Type B pancreatic cell (in vitro differentiated cells): ENCODE results near the gene EMILIN2. TPM values are rescaled to one million over a fixed set of nuclear protein-coding genes. Genes with fewer than 3 reads are reported as not detected.
A peak's percentile ranks its signal among the peaks of the same experiment; 100 is the strongest.
"Not testable (repeated sequence)": the region's sequence is repeated elsewhere in the genome, so short reads cannot be mapped to it uniquely, and the experiment has no call there.

Source experiments
- DNase-seq: peaks from one replicate; pipeline ENCODE4 v3.0.0; 2021; ENCODE audit warnings: mixed read lengths; ENCODE audit not compliant: unreplicated experiment; ENCODE audit errors: extremely low spot score
- H3K27ac Mint-ChIP-seq: 2 replicates; pipeline ENCODE4 v1.8.0; 2021; ENCODE audit warnings: mild to moderate bottlenecking, mixed read lengths
- H3K27me3 Mint-ChIP-seq: 2 replicates; pipeline ENCODE4 v1.8.0; 2021; ENCODE audit warnings: mixed read lengths
- H3K36me3 Mint-ChIP-seq: 2 replicates; pipeline ENCODE4 v1.8.0; 2021; ENCODE audit warnings: mixed read lengths
- H3K4me1 Mint-ChIP-seq: one replicate; pipeline ENCODE4 v1.8.0; 2021; ENCODE audit warnings: mixed read lengths; ENCODE audit not compliant: unreplicated experiment
- H3K4me3 Mint-ChIP-seq: 2 replicates; pipeline ENCODE4 v1.8.0; 2021; ENCODE audit warnings: mild to moderate bottlenecking, mixed read lengths
- H3K9me3 Mint-ChIP-seq: 2 replicates; pipeline ENCODE4 v1.8.0; 2021; ENCODE audit warnings: mixed read lengths
- total RNA-seq: library from RNA; stranded (reverse); gene quantifications from 2 replicates; pipeline ENCODE4 v1.2.1, GENCODE V29; 2021; ENCODE audit warnings: low replicate concordance
- TF ChIP-seq, protein P1 (sequence below): fragments of 200-600 bp; sonication (generic); conservative IDR thresholded peaks from 2 replicates; pipeline ENCODE4 v1.5.0; 2021; ENCODE audit warnings: antibody characterized with exemption, mild to moderate bottlenecking

The EMILIN2 gene
- total RNA-seq, 1 donor from 2014 or later, result 9.4 TPM

DNA sequence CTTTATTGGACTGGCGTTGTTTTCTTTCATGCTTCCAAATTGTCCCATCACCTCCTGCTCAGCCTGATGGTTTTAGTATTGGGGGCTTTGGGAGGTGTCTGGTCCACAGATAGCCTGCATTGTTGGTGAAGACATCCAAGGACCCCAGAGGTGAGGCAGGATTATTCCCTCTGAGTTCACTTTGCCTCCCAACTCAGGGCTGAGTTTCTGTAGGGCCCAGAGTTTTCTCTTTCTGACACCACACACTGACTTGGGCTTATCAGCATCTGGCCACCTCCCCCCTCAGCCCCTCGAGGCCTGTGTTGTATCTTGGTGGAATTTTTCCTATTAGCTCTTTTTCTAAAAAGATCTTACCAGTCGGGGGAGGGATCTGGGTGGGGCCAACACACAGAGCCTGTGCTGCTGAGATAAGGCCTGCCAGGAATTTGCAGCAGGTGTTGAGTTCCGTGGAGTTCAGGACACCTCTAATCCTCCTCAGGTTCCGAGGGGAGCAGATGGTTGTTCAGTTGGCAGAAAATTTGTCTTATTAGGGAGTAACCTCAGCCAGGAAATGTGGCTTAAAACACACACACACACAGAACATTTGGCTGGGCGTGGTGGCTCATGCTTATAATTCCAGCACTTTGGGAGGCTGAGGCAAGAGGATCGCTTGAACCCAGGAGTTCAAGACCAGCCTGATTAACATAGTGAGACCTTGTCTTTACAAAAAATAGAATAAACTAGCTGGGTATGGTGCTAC, 7.3 kb downstream of the EMILIN2 start:
- peaks cover 54% of the 10 kb centered on the region for H3K27me3 Mint-ChIP-seq
- TF ChIP-seq, protein P1, sequence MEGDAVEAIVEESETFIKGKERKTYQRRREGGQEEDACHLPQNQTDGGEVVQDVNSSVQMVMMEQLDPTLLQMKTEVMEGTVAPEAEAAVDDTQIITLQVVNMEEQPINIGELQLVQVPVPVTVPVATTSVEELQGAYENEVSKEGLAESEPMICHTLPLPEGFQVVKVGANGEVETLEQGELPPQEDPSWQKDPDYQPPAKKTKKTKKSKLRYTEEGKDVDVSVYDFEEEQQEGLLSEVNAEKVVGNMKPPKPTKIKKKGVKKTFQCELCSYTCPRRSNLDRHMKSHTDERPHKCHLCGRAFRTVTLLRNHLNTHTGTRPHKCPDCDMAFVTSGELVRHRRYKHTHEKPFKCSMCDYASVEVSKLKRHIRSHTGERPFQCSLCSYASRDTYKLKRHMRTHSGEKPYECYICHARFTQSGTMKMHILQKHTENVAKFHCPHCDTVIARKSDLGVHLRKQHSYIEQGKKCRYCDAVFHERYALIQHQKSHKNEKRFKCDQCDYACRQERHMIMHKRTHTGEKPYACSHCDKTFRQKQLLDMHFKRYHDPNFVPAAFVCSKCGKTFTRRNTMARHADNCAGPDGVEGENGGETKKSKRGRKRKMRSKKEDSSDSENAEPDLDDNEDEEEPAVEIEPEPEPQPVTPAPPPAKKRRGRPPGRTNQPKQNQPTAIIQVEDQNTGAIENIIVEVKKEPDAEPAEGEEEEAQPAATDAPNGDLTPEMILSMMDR, result no peak
- H3K27ac Mint-ChIP-seq, result peak overlapping the region; percentile 49
- no peak overlapping the region for H3K4me3 Mint-ChIP-seq
- no peaks in the 10 kb centered on the region for H3K36me3 Mint-ChIP-seq
- no peaks in the 10 kb centered on the region for H3K9me3 Mint-ChIP-seq
- no peak for DNase-seq
- peaks cover 36% of the 10 kb centered on the region for H3K4me1 Mint-ChIP-seq

DNA sequence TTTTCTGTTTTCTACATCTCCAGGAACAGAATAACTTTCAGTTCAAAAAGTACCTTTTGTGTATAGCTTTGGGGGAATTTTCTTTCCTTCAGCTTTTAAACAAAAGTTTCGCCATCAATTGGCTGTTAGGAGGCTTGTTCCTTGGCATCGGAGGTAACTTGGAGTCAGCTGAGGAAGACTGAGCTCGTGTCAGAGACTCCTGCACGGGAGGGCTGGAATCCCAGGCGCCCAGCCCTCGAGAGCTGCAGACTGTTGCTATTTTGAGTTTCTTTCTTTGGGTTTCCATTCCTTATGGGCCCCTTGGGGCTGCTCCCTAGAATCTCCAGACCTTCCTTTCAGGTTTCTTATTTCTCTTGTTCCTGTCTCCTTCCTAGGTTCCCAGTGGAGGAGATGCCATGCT, 8.1 kb downstream of the EMILIN2 start:
- TF ChIP-seq, protein P1, result no peak
- no peak for DNase-seq
- peaks cover 53% of the 10 kb centered on the region for H3K27me3 Mint-ChIP-seq
- H3K27ac Mint-ChIP-seq, result peak overlapping the region; percentile 49
- H3K4me3 Mint-ChIP-seq, result no peak overlapping the region
- H3K36me3 Mint-ChIP-seq, result no peaks in the 10 kb centered on the region
- H3K4me1 Mint-ChIP-seq, result peaks cover 36% of the 10 kb centered on the region
- peaks cover 8% of the 10 kb centered on the region for H3K9me3 Mint-ChIP-seq

DNA sequence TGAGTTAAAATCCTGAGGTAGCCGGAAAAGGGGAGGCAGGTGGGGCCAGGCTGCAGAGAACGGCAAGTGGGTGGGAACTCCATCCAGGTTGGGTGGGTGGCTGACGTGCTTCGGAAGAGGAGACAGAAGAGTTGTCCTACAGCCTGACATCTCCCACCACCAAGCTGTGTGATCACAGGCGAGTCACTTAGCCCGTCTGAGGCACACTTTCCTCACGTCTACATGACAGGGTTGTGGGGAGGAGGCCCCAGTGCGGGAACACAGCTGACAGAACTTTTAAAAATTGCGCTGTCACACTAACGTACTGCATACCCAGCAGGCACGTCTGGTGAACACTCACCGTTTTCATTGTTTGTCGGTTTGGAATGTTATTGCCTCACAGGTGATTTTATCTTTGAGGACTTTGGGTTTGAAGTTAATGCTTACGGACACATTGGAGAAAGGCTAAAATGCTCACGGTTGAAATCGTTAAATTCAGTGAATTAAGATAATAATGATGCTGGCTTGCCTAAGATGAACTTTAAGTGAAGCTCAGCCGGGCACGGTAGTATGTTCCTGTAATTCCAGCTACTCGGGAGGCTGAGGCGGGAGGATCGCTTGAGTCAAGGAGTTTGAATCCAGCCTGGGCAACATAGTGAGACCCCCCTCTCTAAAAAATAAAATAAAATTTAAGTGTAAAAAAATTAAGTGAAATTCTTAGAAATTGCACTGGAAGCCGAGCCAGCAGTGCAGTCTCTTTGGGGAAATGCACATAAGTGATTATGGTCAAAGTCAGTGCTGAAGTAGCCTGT, 8.9 kb downstream of the EMILIN2 start:
- no peaks in the 10 kb centered on the region for H3K36me3 Mint-ChIP-seq
- DNase-seq, result no peak
- H3K27ac Mint-ChIP-seq, result peak overlapping the region; percentile 21
- H3K4me1 Mint-ChIP-seq, result peaks cover 33% of the 10 kb centered on the region
- peaks cover 8% of the 10 kb centered on the region for H3K9me3 Mint-ChIP-seq
- H3K27me3 Mint-ChIP-seq, result peaks cover 47% of the 10 kb centered on the region
- TF ChIP-seq, protein P1, result no peak
- peak overlapping the region; percentile 27 for H3K4me3 Mint-ChIP-seq

DNA sequence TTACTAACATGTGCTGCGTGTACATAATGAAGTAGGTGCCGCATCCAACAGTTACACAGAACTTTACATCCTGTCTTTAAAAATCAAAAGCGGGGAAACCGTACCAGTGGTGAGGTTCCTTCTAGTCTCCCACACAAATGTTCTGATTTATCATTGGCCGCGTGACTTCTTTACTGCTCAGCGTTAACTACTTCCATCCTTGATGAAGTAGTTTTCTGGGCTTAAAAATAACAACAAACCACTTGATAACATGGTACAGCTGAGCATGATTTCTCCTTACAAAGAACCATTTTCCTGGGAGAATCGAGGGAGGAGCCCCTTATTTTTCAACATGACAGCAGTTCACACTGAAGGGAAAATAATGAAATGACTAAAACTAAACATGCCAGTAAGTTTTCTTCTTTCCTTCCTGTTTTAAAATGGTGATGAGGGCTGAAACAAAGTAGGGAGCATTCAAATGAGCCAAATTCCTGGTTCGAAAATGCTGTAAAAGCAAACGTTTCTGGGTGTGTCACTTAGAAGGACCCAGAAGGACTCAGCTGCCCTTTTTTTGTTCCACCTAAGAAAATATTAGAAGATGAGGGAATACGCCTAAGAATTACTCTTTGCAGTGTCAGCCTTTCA, 9.9 kb downstream of the EMILIN2 start:
- peaks cover 8% of the 10 kb centered on the region for H3K9me3 Mint-ChIP-seq
- no peak overlapping the region for H3K4me3 Mint-ChIP-seq
- no peaks in the 10 kb centered on the region for H3K36me3 Mint-ChIP-seq
- TF ChIP-seq, protein P1, result no peak
- DNase-seq, result no peak
- H3K4me1 Mint-ChIP-seq, result peaks cover 31% of the 10 kb centered on the region
- peaks cover 39% of the 10 kb centered on the region for H3K27me3 Mint-ChIP-seq
- no peak overlapping the region for H3K27ac Mint-ChIP-seq

DNA sequence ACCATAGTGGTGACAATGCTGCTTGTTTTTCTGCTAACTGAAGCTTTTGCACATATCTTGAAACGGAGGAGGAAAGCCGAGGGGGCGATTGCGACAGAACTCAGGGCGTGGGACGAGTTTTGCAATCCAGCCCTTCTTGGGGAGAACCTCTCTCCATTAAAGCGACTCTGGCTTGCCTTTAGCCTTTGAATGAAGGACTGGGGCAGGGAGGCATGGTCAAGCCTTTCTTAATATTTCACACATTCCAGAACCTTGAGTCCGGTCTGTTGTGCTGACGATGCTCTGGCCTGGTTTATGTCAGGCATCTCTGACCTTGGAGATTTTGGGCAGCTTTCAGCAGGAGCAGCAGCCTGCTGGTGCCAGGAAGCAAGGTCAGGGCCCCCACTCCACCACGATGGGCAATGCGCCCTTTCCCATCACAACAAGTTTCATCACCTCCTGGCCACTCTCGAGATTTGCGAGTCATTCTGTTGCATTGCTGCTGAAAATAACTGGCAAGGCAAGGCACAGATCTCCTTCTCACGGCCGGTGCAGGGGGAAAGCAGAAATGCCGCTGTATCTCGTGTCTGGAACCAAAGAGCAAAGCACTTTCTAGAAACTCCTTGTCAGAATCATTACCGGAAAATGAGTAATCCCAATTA, 10.8 kb downstream of the EMILIN2 start:
- no peak for DNase-seq
- Mint-ChIP-seq H3K9me3 (peaks cover 8% of the 10 kb centered on the region), H3K27me3 (peaks cover 38% of the 10 kb centered on the region), H3K27ac (no peak overlapping the region), H3K36me3 (no peaks in the 10 kb centered on the region), H3K4me3 (no peak overlapping the region), H3K4me1 (peaks cover 31% of the 10 kb centered on the region)
- TF ChIP-seq, protein P1, result no peak

DNA sequence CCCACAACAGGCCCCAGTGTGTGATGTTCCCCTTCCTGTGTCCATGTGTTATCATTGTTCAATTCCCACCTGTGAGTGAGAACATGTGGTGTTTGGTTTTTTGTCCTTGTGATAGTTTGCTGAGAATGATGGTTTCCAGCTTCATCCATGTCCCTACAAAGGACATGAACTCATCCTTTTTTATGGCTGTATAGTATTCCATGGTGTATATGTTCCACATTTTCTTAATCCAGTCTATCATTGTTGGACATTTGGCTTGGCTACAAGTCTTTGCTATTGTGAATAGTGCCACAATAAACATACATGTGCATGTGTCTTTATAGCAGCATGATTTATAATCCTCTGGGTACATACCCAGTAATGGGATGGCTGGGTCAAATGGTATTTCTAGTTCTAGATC, 13.6 kb downstream of the EMILIN2 start:
- H3K9me3 Mint-ChIP-seq, DNase-seq, H3K36me3 Mint-ChIP-seq, H3K27ac Mint-ChIP-seq, H3K4me3 Mint-ChIP-seq: not testable (repeated sequence)
- H3K27me3 Mint-ChIP-seq, result peaks cover 34% of the 10 kb centered on the region
- H3K4me1 Mint-ChIP-seq, result peaks cover 17% of the 10 kb centered on the region

DNA sequence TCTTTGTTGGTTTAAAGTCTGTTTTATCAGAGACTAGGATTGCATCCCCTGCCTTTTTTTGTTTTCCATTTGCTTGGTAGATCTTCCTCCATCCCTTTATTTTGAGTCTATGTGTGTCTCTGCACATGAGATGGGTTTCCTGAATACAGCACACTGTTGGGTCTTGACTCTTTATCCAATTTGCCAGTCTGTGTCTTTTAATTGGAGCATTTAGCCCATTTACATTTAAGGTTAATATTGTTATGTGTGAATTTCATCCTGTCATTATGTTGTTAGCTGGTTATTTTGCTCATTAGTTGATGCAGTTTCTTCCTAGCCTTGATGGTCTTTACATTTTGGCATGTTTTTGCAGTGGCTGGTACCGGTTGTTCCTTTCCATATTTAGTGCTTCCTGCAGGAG, 17.2 kb downstream of the EMILIN2 start:
- not testable (repeated sequence) for H3K4me3 Mint-ChIP-seq, DNase-seq, H3K4me1 Mint-ChIP-seq, H3K9me3 Mint-ChIP-seq, H3K27ac Mint-ChIP-seq, H3K36me3 Mint-ChIP-seq
- H3K27me3 Mint-ChIP-seq, result peaks cover 23% of the 10 kb centered on the region

DNA sequence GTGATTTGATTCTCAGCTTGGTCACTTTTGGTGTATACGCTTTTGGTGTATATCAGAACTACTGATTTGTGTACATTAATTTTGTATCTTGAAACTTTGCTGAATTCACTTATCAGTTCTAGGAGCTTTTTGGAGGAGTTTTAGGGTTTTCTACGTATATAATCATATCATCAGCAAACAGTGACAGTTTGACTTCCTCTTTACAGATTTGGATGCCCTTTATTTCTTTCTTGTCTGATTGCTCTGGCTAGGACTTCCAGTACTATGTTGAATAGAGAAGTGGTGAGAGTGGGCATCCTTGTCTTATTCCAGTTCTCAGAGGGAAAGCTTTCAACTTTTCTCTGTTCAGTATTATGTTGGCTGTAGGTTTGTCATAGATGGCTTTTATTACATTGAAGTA, 19.7 kb downstream of the EMILIN2 start:
- not testable (repeated sequence) for DNase-seq, H3K36me3 Mint-ChIP-seq, H3K9me3 Mint-ChIP-seq, H3K27ac Mint-ChIP-seq, H3K4me1 Mint-ChIP-seq, H3K4me3 Mint-ChIP-seq
- H3K27me3 Mint-ChIP-seq, result peaks cover 16% of the 10 kb centered on the region
